H1 (cell line): Measurements from ENCODE around the gene GLOD4. TPM values are rescaled to one million over a fixed set of nuclear protein-coding genes. Genes with fewer than 3 reads are reported as not detected.

ENCODE experiments used
- CTCF ChIA-PET: fragments of 300-600 bp; sonication (Branson Sonifier 250); formaldehyde crosslinking; loops from one replicate; lab custom pipeline; 2021; ENCODE audit not compliant: partially characterized antibody; lab: Charles Lee
- POLR2A ChIA-PET: fragments of 300-600 bp; sonication (Branson Sonifier 250); formaldehyde crosslinking; loops from one replicate; lab custom pipeline; 2021; ENCODE audit warnings: inconsistent platforms; ENCODE audit not compliant: partially characterized antibody; lab: Charles Lee
- DNase-seq, 2 experiments: peaks; one replicate each; pipeline versions ENCODE4 v3.0.0 to v3.0.0-alpha.2; 2010 to 2022; ENCODE audit warnings: low spot score in 2 of 2, low read depth in 1 of 2, mixed read lengths in 1 of 2
- FAIRE-seq: peaks from 2 replicates; lab custom pipeline; 2011; peaks lifted over from hg19 to GRCh38; lab: Jason Lieb, UNC
- H2AFZ ChIP-seq: 2 replicates; pipeline ENCODE4 v1.8.1; 2012; ENCODE audit warnings: low read length, inconsistent platforms
- H2AK5ac ChIP-seq: 2 replicates; pipeline ENCODE4 v1.6.1; 2013; ENCODE audit warnings: low read depth, low read length
- H2BK120ac ChIP-seq: replicated peaks from 2 replicates; pipeline ENCODE3; 2013; ENCODE audit warnings: low read depth, low read length, inconsistent platforms
- H2BK12ac ChIP-seq: 2 replicates; pipeline ENCODE4 v1.6.1; 2013; ENCODE audit warnings: low read depth, low read length
- H2BK15ac ChIP-seq: 2 replicates; pipeline ENCODE4 v1.6.1; 2013; ENCODE audit warnings: low read length
- H2BK20ac ChIP-seq: 2 replicates; pipeline ENCODE4 v1.6.1; 2013; ENCODE audit warnings: low read length
- H2BK5ac ChIP-seq: 2 replicates; pipeline ENCODE4 v1.6.1; 2013; ENCODE audit warnings: low read depth, low read length
- H3K14ac ChIP-seq: 2 replicates; pipeline ENCODE4 v1.6.1; 2013; ENCODE audit warnings: inconsistent platforms; ENCODE audit not compliant: insufficient read length
- H3K18ac ChIP-seq: 2 replicates; pipeline ENCODE4 v1.6.1; 2013; ENCODE audit warnings: low read length; ENCODE audit errors: extremely low read depth
- H3K23ac ChIP-seq: 2 replicates; pipeline ENCODE4 v1.6.1; 2013; ENCODE audit warnings: inconsistent platforms; ENCODE audit not compliant: insufficient read length
- H3K23me2 ChIP-seq: 2 replicates; pipeline ENCODE4 v1.6.1; 2013; ENCODE audit warnings: low read depth, low read length
- H3K27ac ChIP-seq: 2 replicates; pipeline ENCODE4 v1.6.1; 2011; ENCODE audit warnings: low read depth, low read length, inconsistent platforms
- H3K27me3 ChIP-seq, 4 experiments: replicated peaks in 1 of 4; 1 replicate in 1 of 4; 2 replicates in 3 of 4; pipeline versions ENCODE4 v1.6.1 to v1.8.1; 2011 to 2013; ENCODE audit warnings: low read length in 3 of 4, mild to moderate bottlenecking in 3 of 4, inconsistent platforms in 2 of 4, mixed read lengths in 2 of 4, moderate library complexity in 1 of 4; ENCODE audit not compliant: control insufficient read depth in 3 of 4, insufficient read depth in 3 of 4; ENCODE audit errors: extremely low read depth in 1 of 4
- H3K36me3 ChIP-seq, 4 experiments: 2 replicates each; pipeline versions ENCODE4 v1.6.1 to v1.8.1; 2011 to 2013; ENCODE audit warnings: mild to moderate bottlenecking in 4 of 4, low read length in 3 of 4, moderate library complexity in 2 of 4, control low read depth in 1 of 4, inconsistent platforms in 1 of 4; ENCODE audit not compliant: insufficient read depth in 4 of 4, control insufficient read depth in 2 of 4
- H3K4ac ChIP-seq: replicated peaks from 2 replicates; pipeline ENCODE3; 2013; ENCODE audit warnings: low read length, low read depth, mixed read lengths, inconsistent platforms; ENCODE audit not compliant: insufficient read length
- H3K4me1 ChIP-seq, 4 experiments: replicated peaks in 1 of 4; 1 replicate in 1 of 4; 2 replicates in 3 of 4; pipeline versions ENCODE4 v1.6.1 to v1.8.1; 2011 to 2013; ENCODE audit warnings: low read length in 3 of 4, inconsistent platforms in 2 of 4, mixed read lengths in 1 of 4; ENCODE audit not compliant: insufficient read depth in 4 of 4, control insufficient read depth in 3 of 4
- H3K4me2 ChIP-seq, 2 experiments: 2 replicates each; pipeline versions ENCODE4 v1.6.1 to v1.8.1; 2011 to 2013; ENCODE audit warnings: low read depth in 2 of 2, low read length in 2 of 2, control low read depth in 1 of 2, inconsistent platforms in 1 of 2, mild to moderate bottlenecking in 1 of 2; ENCODE audit not compliant: insufficient read depth in 1 of 2
- H3K4me3 ChIP-seq, 4 experiments: fragments of 200-600, 300-600 bp in 1 of 4; sonication (generic), shearing (Covaris generic), sonication (Bioruptor Twin) in 1 of 4; 2 replicates each; pipeline versions ENCODE4 v1.5.1 to v1.8.1; 2011 to 2016; ENCODE audit warnings: low read length in 4 of 4, low read depth in 3 of 4, control low read depth in 2 of 4, inconsistent platforms in 2 of 4, mild to moderate bottlenecking in 2 of 4, mixed read lengths in 1 of 4, moderate library complexity in 1 of 4; ENCODE audit not compliant: insufficient read depth in 2 of 4; ENCODE audit errors: extremely low read depth in 1 of 4
- H3K56ac ChIP-seq: replicated peaks from 2 replicates; pipeline ENCODE3; 2013; ENCODE audit warnings: low read depth, mild to moderate bottlenecking, mixed read lengths, low read length, inconsistent platforms; ENCODE audit not compliant: insufficient read length
- H3K79me1 ChIP-seq: 2 replicates; pipeline ENCODE4 v1.6.1; 2013; ENCODE audit warnings: low read depth, low read length, control low read depth
- H3K79me2 ChIP-seq, 2 experiments: 2 replicates each; pipeline versions ENCODE4 v1.6.1 to v1.8.1; 2012 to 2013; ENCODE audit warnings: low read length in 2 of 2, mild to moderate bottlenecking in 2 of 2, inconsistent platforms in 1 of 2; ENCODE audit not compliant: insufficient read depth in 2 of 2, control insufficient read depth in 1 of 2
- H3K9ac ChIP-seq, 4 experiments: replicated peaks in 1 of 4; 1 replicate in 1 of 4; 2 replicates in 3 of 4; pipeline versions ENCODE4 v1.6.1 to v1.8.1; 2011 to 2013; ENCODE audit warnings: low read depth in 3 of 4, low read length in 3 of 4, control low read depth in 2 of 4, mild to moderate bottlenecking in 2 of 4, moderate library complexity in 2 of 4, inconsistent platforms in 1 of 4; ENCODE audit errors: extremely low read depth in 1 of 4
- H3K9me3 ChIP-seq, 2 experiments: 2 replicates each; pipeline versions ENCODE4 v1.6.1 to v1.8.1; 2012 to 2013; ENCODE audit warnings: mild to moderate bottlenecking in 2 of 2, moderate library complexity in 2 of 2, control low read depth in 1 of 2, inconsistent platforms in 1 of 2, low read depth in 1 of 2, low read length in 1 of 2, mixed read lengths in 1 of 2; ENCODE audit not compliant: insufficient read depth in 2 of 2
- H4K20me1 ChIP-seq, 2 experiments: replicated peaks in 1 of 2; 2 replicates each; pipeline versions ENCODE3 to v1.8.1; 2011 to 2013; ENCODE audit warnings: inconsistent platforms in 2 of 2, low read length in 2 of 2, mild to moderate bottlenecking in 1 of 2; ENCODE audit not compliant: insufficient read depth in 2 of 2, control insufficient read depth in 1 of 2
- H4K5ac ChIP-seq: 2 replicates; pipeline ENCODE4 v1.6.1; 2013; ENCODE audit warnings: low read length, low read depth, mixed read lengths, inconsistent platforms; ENCODE audit not compliant: insufficient read length
- H4K8ac ChIP-seq: 2 replicates; pipeline ENCODE4 v1.8.0; 2013; ENCODE audit warnings: mild to moderate bottlenecking, moderate library complexity, low read length, inconsistent platforms; ENCODE audit not compliant: insufficient read depth; ENCODE audit errors: extremely low read depth
- H4K91ac ChIP-seq: replicated peaks from 2 replicates; pipeline ENCODE3; 2013; ENCODE audit warnings: low read length, mixed read lengths, inconsistent platforms; ENCODE audit not compliant: insufficient read length
- TBP ChIP-seq: IDR thresholded peaks from 2 replicates; pipeline ENCODE4 v1.6.1; 2011; ENCODE audit warnings: low read depth, low read length, improper control_type of control experiment
- WGBS, 2 experiments: shearing (Covaris generic) in 1 of 2; methylation state at CpG; one replicate each; pipeline versions ENCODE4 v1.1.6 to v1.1.7; 2013 to 2015; ENCODE audit warnings: low lambda C conversion rate in 2 of 2, mixed read lengths in 2 of 2, inconsistent platforms in 1 of 2, low coverage in 1 of 2, missing lambda C conversion rate in 1 of 2; ENCODE audit not compliant: insufficient replicate concordance in 2 of 2, insufficient coverage in 1 of 2, insufficient read length in 1 of 2; ENCODE audit errors: extremely low coverage in 1 of 2, missing lambda C conversion rate in 1 of 2; 5-methylcytosine and 5-hydroxymethylcytosine counted together
- polyA plus RNA-seq, 7 experiments: library from polyadenylated mRNA; depleted of rRNA in 3 of 7; stranded (reverse) in 5 of 7; unstranded in 2 of 7; fragments of >200 nt in 5 of 7; fragments of 200-250 nt in 2 of 7; gene quantifications; 1 replicate in 5 of 7; 2 replicates in 1 of 7; 4 replicates in 1 of 7; pipeline versions ENCODE4 v1.2.1 to v1.2.3, GENCODE V29; 2011 to 2013; ENCODE audit warnings: missing spikeins in 2 of 7, mixed read lengths in 2 of 7
- total RNA-seq: library from RNA; stranded (reverse); fragmentation: NEBNext Ultra II Directional; extraction: Animal tissue kit (Norgen Biotek cat#: 25700); gene quantifications from 2 replicates; pipeline ENCODE4 v1.2.1, GENCODE V29; 2021

The GLOD4 gene
- total and polyA plus RNA-seq, 2 of the 8 experiments (the other 6 are each of a cell fraction or from before 2014, with no cell fraction given): 36.8 to 81.3 TPM

- H3K27ac ChIP-seq: no peak overlapping the region
- FAIRE-seq: no peak
- 92% methylated on average over 16 of the region's 17 CpGs; no CpG with 5 or more reads in 1 of the 2 experiments for WGBS, 2 experiments
- TF ChIP-seq TBP: no peak
These were observed 43.1 kb upstream of the GLOD4 start for GRCh38 chr17:825216-825615.

More at GRCh38 chr17:825216-825615, 43.1 kb upstream of the GLOD4 start:
- DNase-seq: no peak
- Histone ChIP-seq H4K20me1 (peaks cover 2% of the 10 kb centered on the region in 2 experiments), H4K8ac (no peak overlapping the region), H4K5ac (no peak overlapping the region), H2BK15ac (no peak overlapping the region), H3K23ac (no peak overlapping the region), H3K56ac (no peak overlapping the region), H3K4ac (no peak overlapping the region), H3K9ac (no peak overlapping the region), H2BK12ac (no peak overlapping the region), H3K79me1 (no peaks in the 10 kb centered on the region), H3K23me2 (no peaks in the 10 kb centered on the region), H3K79me2 (peaks cover 0 to 8% of the 10 kb centered on the region in 2 experiments; a peak in 1 of 4 replicates), H2BK120ac (no peak overlapping the region), H3K36me3 (peaks cover 5 to 10% (median 8%) of the 10 kb centered on the region in 4 experiments; a peak in 6 of 8 replicates), H3K14ac (no peak overlapping the region), H2AK5ac (no peak overlapping the region), H4K91ac (no peak overlapping the region), H3K18ac (no peak overlapping the region), H2BK5ac (no peak overlapping the region), H3K27me3 (no peaks in the 10 kb centered on the region), H2AFZ (no peak overlapping the region), H3K4me3 (no peak overlapping the region), H3K4me1 (no peaks in the 10 kb centered on the region; a peak in 1 of 7 replicates), H3K9me3 (no peaks in the 10 kb centered on the region), H2BK20ac (no peak overlapping the region), H3K4me2 (no peak overlapping the region)
- POLR2A ChIA-PET: interaction anchor here (1.3 kb wide), 1 partner anchor 155 kb away, joined by 4 read pairs; the partner anchor contains the start of gene NXN
- CTCF ChIA-PET: interaction anchor here (0.9 to 1.6 kb wide), 4 partner anchors 30 to 174 kb away, joined by 3 to 5 read pairs (median 4); no protein-coding TSS in a partner anchor
